Measurements from ENCODE around the gene PTPN13. TPM values are rescaled to one million over a fixed set of nuclear protein-coding genes. Genes with fewer than 3 reads are reported as not detected.

The PTPN13 gene
- total and polyA plus RNA-seq, 4 donors: 0.36 to 3.2 (median 1.2) TPM

DNA sequence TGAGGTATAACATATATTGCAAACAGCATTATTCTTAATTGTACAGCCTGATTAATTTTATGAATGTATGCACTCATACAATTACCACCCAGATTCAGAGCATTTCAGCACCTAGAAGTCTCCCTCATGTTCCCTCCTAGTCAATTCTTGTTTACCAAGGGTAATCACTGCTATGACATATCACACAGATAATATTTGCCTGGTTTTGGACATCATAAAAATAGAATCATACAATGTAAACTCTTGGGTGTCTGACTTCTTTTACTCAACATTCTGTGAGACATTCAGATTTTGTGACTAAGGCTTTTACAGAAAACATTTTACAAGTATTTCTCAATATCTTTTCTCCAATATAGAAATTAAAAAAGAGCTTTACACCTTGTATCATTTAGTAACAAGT is 66.9 kb downstream of the PTPN13 start:
- TF ChIP-seq SP1 (IDR thresholded peaks at IDR 0.05) (no peak), RAD21 (IDR thresholded peaks at IDR 0.05) (no peak), HNF4G (IDR thresholded peaks at IDR 0.05) (no peak), TAF1 (conservative IDR thresholded peaks at IDR 0.05) (no peak), NR2F2 (IDR thresholded peaks at IDR 0.05) (no peak), EGR1 (IDR thresholded peaks at IDR 0.05; ENCODE audit: low read depth in 2 of 2) (no peak), GABPA (IDR thresholded peaks at IDR 0.05 in 1 of 2, conservative IDR thresholded peaks at IDR 0.05 in 1 of 2) (no peak), HNF4A (conservative IDR thresholded peaks at IDR 0.05) (no peak), RXRA (IDR thresholded peaks at IDR 0.05) (no peak), FOXA1 (IDR thresholded peaks at IDR 0.05) (no peak), FOXA2 (IDR thresholded peaks at IDR 0.05) (no peak), YY1 (IDR thresholded peaks at IDR 0.05) (no peak), JUND (IDR thresholded peaks at IDR 0.05) (no peak)
- TF ChIP-seq, protein P1, sequence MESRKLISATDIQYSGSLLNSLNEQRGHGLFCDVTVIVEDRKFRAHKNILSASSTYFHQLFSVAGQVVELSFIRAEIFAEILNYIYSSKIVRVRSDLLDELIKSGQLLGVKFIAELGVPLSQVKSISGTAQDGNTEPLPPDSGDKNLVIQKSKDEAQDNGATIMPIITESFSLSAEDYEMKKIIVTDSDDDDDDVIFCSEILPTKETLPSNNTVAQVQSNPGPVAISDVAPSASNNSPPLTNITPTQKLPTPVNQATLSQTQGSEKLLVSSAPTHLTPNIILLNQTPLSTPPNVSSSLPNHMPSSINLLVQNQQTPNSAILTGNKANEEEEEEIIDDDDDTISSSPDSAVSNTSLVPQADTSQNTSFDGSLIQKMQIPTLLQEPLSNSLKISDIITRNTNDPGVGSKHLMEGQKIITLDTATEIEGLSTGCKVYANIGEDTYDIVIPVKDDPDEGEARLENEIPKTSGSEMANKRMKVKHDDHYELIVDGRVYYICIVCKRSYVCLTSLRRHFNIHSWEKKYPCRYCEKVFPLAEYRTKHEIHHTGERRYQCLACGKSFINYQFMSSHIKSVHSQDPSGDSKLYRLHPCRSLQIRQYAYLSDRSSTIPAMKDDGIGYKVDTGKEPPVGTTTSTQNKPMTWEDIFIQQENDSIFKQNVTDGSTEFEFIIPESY (IDR thresholded peaks at IDR 0.05): no peak
- TF ChIP-seq, protein P2, sequence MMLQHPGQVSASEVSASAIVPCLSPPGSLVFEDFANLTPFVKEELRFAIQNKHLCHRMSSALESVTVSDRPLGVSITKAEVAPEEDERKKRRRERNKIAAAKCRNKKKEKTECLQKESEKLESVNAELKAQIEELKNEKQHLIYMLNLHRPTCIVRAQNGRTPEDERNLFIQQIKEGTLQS (IDR thresholded peaks at IDR 0.05): no peak
- TF ChIP-seq, protein P3, sequence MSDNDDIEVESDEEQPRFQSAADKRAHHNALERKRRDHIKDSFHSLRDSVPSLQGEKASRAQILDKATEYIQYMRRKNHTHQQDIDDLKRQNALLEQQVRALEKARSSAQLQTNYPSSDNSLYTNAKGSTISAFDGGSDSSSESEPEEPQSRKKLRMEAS (IDR thresholded peaks at IDR 0.05): no peak
- TF ChIP-seq, protein P4, sequence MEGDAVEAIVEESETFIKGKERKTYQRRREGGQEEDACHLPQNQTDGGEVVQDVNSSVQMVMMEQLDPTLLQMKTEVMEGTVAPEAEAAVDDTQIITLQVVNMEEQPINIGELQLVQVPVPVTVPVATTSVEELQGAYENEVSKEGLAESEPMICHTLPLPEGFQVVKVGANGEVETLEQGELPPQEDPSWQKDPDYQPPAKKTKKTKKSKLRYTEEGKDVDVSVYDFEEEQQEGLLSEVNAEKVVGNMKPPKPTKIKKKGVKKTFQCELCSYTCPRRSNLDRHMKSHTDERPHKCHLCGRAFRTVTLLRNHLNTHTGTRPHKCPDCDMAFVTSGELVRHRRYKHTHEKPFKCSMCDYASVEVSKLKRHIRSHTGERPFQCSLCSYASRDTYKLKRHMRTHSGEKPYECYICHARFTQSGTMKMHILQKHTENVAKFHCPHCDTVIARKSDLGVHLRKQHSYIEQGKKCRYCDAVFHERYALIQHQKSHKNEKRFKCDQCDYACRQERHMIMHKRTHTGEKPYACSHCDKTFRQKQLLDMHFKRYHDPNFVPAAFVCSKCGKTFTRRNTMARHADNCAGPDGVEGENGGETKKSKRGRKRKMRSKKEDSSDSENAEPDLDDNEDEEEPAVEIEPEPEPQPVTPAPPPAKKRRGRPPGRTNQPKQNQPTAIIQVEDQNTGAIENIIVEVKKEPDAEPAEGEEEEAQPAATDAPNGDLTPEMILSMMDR (IDR thresholded peaks at IDR 0.05; ENCODE audit: low read depth, low read length, missing input control): no peak
- TF ChIP-seq, protein P5, sequence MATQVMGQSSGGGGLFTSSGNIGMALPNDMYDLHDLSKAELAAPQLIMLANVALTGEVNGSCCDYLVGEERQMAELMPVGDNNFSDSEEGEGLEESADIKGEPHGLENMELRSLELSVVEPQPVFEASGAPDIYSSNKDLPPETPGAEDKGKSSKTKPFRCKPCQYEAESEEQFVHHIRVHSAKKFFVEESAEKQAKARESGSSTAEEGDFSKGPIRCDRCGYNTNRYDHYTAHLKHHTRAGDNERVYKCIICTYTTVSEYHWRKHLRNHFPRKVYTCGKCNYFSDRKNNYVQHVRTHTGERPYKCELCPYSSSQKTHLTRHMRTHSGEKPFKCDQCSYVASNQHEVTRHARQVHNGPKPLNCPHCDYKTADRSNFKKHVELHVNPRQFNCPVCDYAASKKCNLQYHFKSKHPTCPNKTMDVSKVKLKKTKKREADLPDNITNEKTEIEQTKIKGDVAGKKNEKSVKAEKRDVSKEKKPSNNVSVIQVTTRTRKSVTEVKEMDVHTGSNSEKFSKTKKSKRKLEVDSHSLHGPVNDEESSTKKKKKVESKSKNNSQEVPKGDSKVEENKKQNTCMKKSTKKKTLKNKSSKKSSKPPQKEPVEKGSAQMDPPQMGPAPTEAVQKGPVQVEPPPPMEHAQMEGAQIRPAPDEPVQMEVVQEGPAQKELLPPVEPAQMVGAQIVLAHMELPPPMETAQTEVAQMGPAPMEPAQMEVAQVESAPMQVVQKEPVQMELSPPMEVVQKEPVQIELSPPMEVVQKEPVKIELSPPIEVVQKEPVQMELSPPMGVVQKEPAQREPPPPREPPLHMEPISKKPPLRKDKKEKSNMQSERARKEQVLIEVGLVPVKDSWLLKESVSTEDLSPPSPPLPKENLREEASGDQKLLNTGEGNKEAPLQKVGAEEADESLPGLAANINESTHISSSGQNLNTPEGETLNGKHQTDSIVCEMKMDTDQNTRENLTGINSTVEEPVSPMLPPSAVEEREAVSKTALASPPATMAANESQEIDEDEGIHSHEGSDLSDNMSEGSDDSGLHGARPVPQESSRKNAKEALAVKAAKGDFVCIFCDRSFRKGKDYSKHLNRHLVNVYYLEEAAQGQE (IDR thresholded peaks at IDR 0.05): no peak
- no peak overlapping the region for H3K27ac ChIP-seq (ENCODE audit: low read depth in 1 of 2, low read length in 2 of 2)
- no peaks in the 10 kb centered on the region for H3K36me3 ChIP-seq (ENCODE audit: control insufficient read depth in 4 of 4, insufficient read depth in 3 of 4, low read depth in 1 of 4, low read length in 3 of 4)
- DNase-seq (ENCODE audit: low spot score): no peak
- H3K4me1 ChIP-seq (ENCODE audit: control insufficient read depth in 4 of 4, insufficient read depth in 4 of 4, low read length in 3 of 4): no peaks in the 10 kb centered on the region
- no peak overlapping the region for H3K4me3 ChIP-seq (ENCODE audit: low read depth in 1 of 3, low read length in 3 of 3)
- no peak overlapping the region for H3K9ac ChIP-seq (ENCODE audit: low read depth in 1 of 2, low read length in 2 of 2)
- no peaks in the 10 kb centered on the region for H3K9me3 ChIP-seq (ENCODE audit: control insufficient read depth in 4 of 4, low read length in 3 of 4)
- H3K27me3 ChIP-seq (ENCODE audit: control insufficient read depth in 4 of 4, insufficient read depth in 4 of 4, low read length in 3 of 4): no peaks in the 10 kb centered on the region

Data from liver (tissue), 9 donors.